SK-N-SH (cell line): ENCODE data around the gene EXOC6B. TPM values are rescaled to one million over a fixed set of nuclear protein-coding genes. Genes with fewer than 3 reads are reported as not detected.

ENCODE experiments used
- CTCF ChIA-PET: fragments of 300-600, 350-600 bp; formaldehyde crosslinking; extraction: SDS; loops from one replicate; lab custom pipeline; 2021; lab: Yijun Ruan, JAX
- POLR2A ChIA-PET: fragments of 350-600 bp; sonication (Branson Sonifier 250); formaldehyde crosslinking; extraction: SDS; loops from one replicate; lab custom pipeline; 2020; ENCODE audit warnings: antibody characterized with exemption, inconsistent platforms; lab: Yijun Ruan, JAX
- DNase-seq: peaks from one replicate; pipeline ENCODE4 v3.0.0; 2012
- H2AFZ ChIP-seq: fragments of 200-600 bp; sonication (generic); 2 replicates; pipeline ENCODE4 v1.8.1; 2016; ENCODE audit warnings: antibody characterized with exemption, mild to moderate bottlenecking, low read depth
- H3F3A ChIP-seq: fragments of 200-600 bp; sonication (generic); replicated peaks from 2 replicates; pipeline ENCODE3; 2016; ENCODE audit warnings: antibody characterized with exemption, mild to moderate bottlenecking; ENCODE audit not compliant: insufficient read depth
- H3K27ac ChIP-seq, 2 experiments: fragments of 200-500 bp in 1 of 2; fragments of 200-600 bp in 1 of 2; sonication (Bioruptor generic) in 1 of 2; sonication (generic), shearing (Covaris generic) in 1 of 2; 2 replicates each; pipeline versions ENCODE4 v1.5.1 to v1.6.1; 2014 to 2016; ENCODE audit warnings: low read depth in 2 of 2, inconsistent platforms in 1 of 2, low read length in 1 of 2, mild to moderate bottlenecking in 1 of 2, mixed read lengths in 1 of 2
- H3K27me3 ChIP-seq: fragments of 200-600 bp; sonication (generic), shearing (Covaris generic); 2 replicates; pipeline ENCODE4 v1.6.1; 2016; ENCODE audit warnings: mixed run types; ENCODE audit not compliant: insufficient read depth
- H3K36me3 ChIP-seq, 2 experiments: fragments of 200-500 bp in 1 of 2; fragments of 200-600 bp in 1 of 2; sonication (Bioruptor generic) in 1 of 2; sonication (generic) in 1 of 2; replicated peaks in 1 of 2; 2 replicates each; pipeline versions ENCODE3 to v1.5.1; 2014 to 2016; ENCODE audit warnings: low read length in 1 of 2, mild to moderate bottlenecking in 1 of 2; ENCODE audit not compliant: insufficient read depth in 2 of 2, control insufficient read depth in 1 of 2
- H3K4me1 ChIP-seq, 2 experiments: fragments of 200-500 bp in 1 of 2; fragments of 200-600 bp in 1 of 2; sonication (Bioruptor generic) in 1 of 2; sonication (generic), shearing (Covaris generic) in 1 of 2; 2 replicates each; pipeline versions ENCODE4 v1.5.1 to v1.6.1; 2014 to 2016; ENCODE audit warnings: low read depth in 1 of 2, low read length in 1 of 2, mixed run types in 1 of 2; ENCODE audit not compliant: insufficient read depth in 2 of 2, control insufficient read depth in 1 of 2
- H3K4me2 ChIP-seq: fragments of 200-600 bp; sonication (generic), shearing (Covaris generic); 2 replicates; pipeline ENCODE4 v1.6.1; 2017; ENCODE audit warnings: mixed run types
- H3K4me3 ChIP-seq, 2 experiments: fragments of 200-500 bp in 1 of 2; fragments of 200-600 bp in 1 of 2; sonication (Bioruptor generic) in 1 of 2; sonication (generic), shearing (Covaris generic) in 1 of 2; 2 replicates each; pipeline versions ENCODE4 v1.5.1 to v1.8.1; 2014 to 2016; ENCODE audit warnings: low read depth in 2 of 2, inconsistent platforms in 1 of 2, low read length in 1 of 2, mild to moderate bottlenecking in 1 of 2, mixed read lengths in 1 of 2, moderate library complexity in 1 of 2
- H3K79me2 ChIP-seq: fragments of 200-600 bp; sonication (generic); 2 replicates; pipeline ENCODE4 v1.8.1; 2017; ENCODE audit warnings: mild to moderate bottlenecking; ENCODE audit not compliant: insufficient read depth
- H3K9ac ChIP-seq: fragments of 200-600 bp; sonication (generic); 2 replicates; pipeline ENCODE4 v1.6.1; 2017; ENCODE audit warnings: mixed run types
- H3K9me2 ChIP-seq: fragments of 200-600 bp; sonication (generic); 2 replicates; pipeline ENCODE4 v1.6.1; 2017; ENCODE audit warnings: mixed run types
- H3K9me3 ChIP-seq: fragments of 200-600 bp; sonication (generic); 2 replicates; pipeline ENCODE4 v1.6.1; 2017; ENCODE audit warnings: mixed run types, mild to moderate bottlenecking, moderate library complexity
- H4K20me1 ChIP-seq: fragments of 200-600 bp; sonication (generic); 2 replicates; pipeline ENCODE4 v1.6.1; 2017; ENCODE audit warnings: mild to moderate bottlenecking, mixed run types; ENCODE audit not compliant: insufficient read depth
- CHD2 ChIP-seq: fragments of 150-350 bp; IDR thresholded peaks from 2 replicates; pipeline ENCODE4 v1.6.1; 2018; ENCODE audit warnings: low read length; ENCODE audit not compliant: partially characterized antibody
- ELF1 ChIP-seq: IDR thresholded peaks from 2 replicates; pipeline ENCODE4 v1.4.0; 2012
- EZH2phosphoT487 ChIP-seq: fragments of 200-600 bp; sonication (generic); IDR thresholded peaks from 2 replicates; pipeline ENCODE4 v1.6.1; 2017; ENCODE audit warnings: low read depth, mixed run types, mild to moderate bottlenecking, antibody characterized with exemption, moderate library complexity, borderline replicate concordance
- FOSL2 ChIP-seq: IDR thresholded peaks from 2 replicates; pipeline ENCODE4 v1.4.0; 2012; ENCODE audit warnings: low read depth, mild to moderate bottlenecking, moderate library complexity, borderline replicate concordance
- GABPA ChIP-seq: IDR thresholded peaks from 2 replicates; pipeline ENCODE4 v1.4.0; 2012; ENCODE audit warnings: low read depth, mild to moderate bottlenecking
- JUND ChIP-seq: IDR thresholded peaks from 2 replicates; pipeline ENCODE4 v1.4.0; 2012
- MXI1 ChIP-seq: IDR thresholded peaks from 2 replicates; pipeline ENCODE4 v1.6.1; 2012; ENCODE audit warnings: mild to moderate bottlenecking, low read depth, low read length, improper control_type of control experiment
- NFIC ChIP-seq: IDR thresholded peaks from 2 replicates; pipeline ENCODE4 v1.4.0; 2012; ENCODE audit warnings: borderline replicate concordance
- RAD21 ChIP-seq: IDR thresholded peaks from 2 replicates; pipeline ENCODE4 v1.6.1; 2012; ENCODE audit warnings: mild to moderate bottlenecking, low read length
- RCOR1 ChIP-seq: fragments of 150-350 bp; IDR thresholded peaks from 2 replicates; pipeline ENCODE4 v1.6.1; 2017; ENCODE audit warnings: antibody characterized with exemption, low read length
- RFX5 ChIP-seq: IDR thresholded peaks from 2 replicates; pipeline ENCODE4 v1.6.1; 2012; ENCODE audit warnings: mild to moderate bottlenecking, improper control_type of control experiment, low read length
- RXRA ChIP-seq: IDR thresholded peaks from 2 replicates; pipeline ENCODE4 v1.4.0; 2012; ENCODE audit warnings: low read depth, mild to moderate bottlenecking, borderline replicate concordance
- SIN3A ChIP-seq: IDR thresholded peaks from 2 replicates; pipeline ENCODE4 v1.6.1; 2012; ENCODE audit warnings: low read depth, mild to moderate bottlenecking, low read length, moderate library complexity, borderline replicate concordance
- TCF12 ChIP-seq: IDR thresholded peaks from 2 replicates; pipeline ENCODE4 v1.4.0; 2012
- TEAD4 ChIP-seq: IDR thresholded peaks from 2 replicates; pipeline ENCODE4 v1.4.0; 2012; ENCODE audit warnings: mild to moderate bottlenecking, borderline replicate concordance; ENCODE audit not compliant: insufficient read depth
- YY1 ChIP-seq: IDR thresholded peaks from 2 replicates; pipeline ENCODE4 v1.4.0; 2012; ENCODE audit warnings: low read depth, mild to moderate bottlenecking
- WGBS: methylation state at CpG from one replicate; pipeline ENCODE4 v1.1.6; 2017; ENCODE audit warnings: low lambda C conversion rate; 5-methylcytosine and 5-hydroxymethylcytosine counted together
- polyA plus RNA-seq, 3 experiments: library from polyadenylated mRNA; depleted of rRNA; stranded (reverse); fragments of >200 nt; gene quantifications; 2 replicates each; pipeline ENCODE4 v1.2.3, GENCODE V29; 2012
- TF ChIP-seq, protein P1 (sequence below): IDR thresholded peaks from 2 replicates; pipeline ENCODE4 v1.4.0; 2012; ENCODE audit warnings: low read depth, borderline replicate concordance
- TF ChIP-seq, protein P2 (sequence below): IDR thresholded peaks from 2 replicates; pipeline ENCODE4 v1.6.1; 2012; ENCODE audit warnings: mild to moderate bottlenecking, low read depth, low read length, moderate library complexity
- TF ChIP-seq, protein P3 (sequence below): IDR thresholded peaks from 2 replicates; pipeline ENCODE4 v1.4.0; 2012; ENCODE audit warnings: low read depth
- TF ChIP-seq, protein P4 (sequence below): fragments of 150-350 bp; IDR thresholded peaks from 2 replicates; pipeline ENCODE4 v1.6.1; 2017; ENCODE audit warnings: antibody characterized with exemption, low read length, low read depth, borderline replicate concordance

Gene EXOC6B
- polyA plus RNA-seq, 1 of the 3 experiments (the other 2 are of a cell fraction): 7.4 TPM

DNA sequence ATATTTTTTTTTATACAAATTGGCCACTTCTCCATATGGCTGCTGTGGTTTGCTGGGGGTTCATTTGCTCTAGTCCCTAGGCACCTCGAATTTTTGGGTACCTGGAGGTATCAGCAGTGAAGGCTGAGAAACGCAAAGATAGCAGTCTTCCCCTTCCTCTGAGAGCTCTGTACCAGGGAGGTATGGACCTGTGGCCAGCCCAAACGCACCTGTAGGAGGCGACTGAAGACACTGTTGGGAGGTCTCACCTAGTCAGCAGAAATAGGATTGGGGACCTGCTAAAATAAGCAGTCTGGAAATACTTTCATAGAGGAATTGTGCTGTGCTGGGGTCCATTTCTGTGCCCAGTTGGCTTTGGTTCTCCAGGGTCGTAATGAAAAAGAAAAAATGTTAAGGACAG, 385.9 kb downstream of the EXOC6B start:
- Histone ChIP-seq H3K36me3 (no peaks in the 10 kb centered on the region), H2AFZ (no peak overlapping the region), H3K27ac (no peak overlapping the region), H3K4me2 (no peak overlapping the region), H3K79me2 (no peaks in the 10 kb centered on the region), H3K4me1 (no peaks in the 10 kb centered on the region), H3K4me3 (no peak overlapping the region), H4K20me1 (no peaks in the 10 kb centered on the region), H3K27me3 (no peaks in the 10 kb centered on the region), H3K9me3 (no peaks in the 10 kb centered on the region), H3K9ac (no peak overlapping the region), H3F3A (no peaks in the 10 kb centered on the region), H3K9me2 (no peaks in the 10 kb centered on the region)
- 73% methylated on average over 5 of the region's 5 CpGs for WGBS
- no peak for DNase-seq
- no peak for TF ChIP-seq TCF12
- no peak for TF ChIP-seq RCOR1
- TF ChIP-seq TEAD4: no peak
- ChIA-PET CTCF (no interaction called here), POLR2A (no interaction called here)

DNA sequence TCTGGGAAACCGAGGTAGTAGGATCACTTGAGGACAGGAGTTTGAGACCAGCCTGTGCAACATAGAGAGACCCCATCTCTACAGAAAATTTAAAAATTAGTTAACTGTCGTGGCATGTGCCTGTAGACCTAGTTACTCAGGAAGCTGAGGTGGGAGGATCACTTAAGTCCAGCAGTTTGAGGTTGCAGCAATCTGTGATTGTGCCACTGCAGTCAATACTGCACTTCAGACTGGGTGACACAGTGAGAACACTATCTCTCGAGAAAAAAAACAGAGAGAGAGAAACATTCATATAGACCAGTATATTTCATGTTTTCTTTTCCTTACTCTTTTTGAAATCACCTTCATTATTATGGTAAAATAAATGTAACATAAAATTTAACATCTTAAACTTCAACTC, 387.5 kb downstream of the EXOC6B start:
- H3K27me3 ChIP-seq: no peaks in the 10 kb centered on the region
- H3K9ac ChIP-seq: no peak overlapping the region
- H3K4me3 ChIP-seq: no peak overlapping the region
- H3K27ac ChIP-seq: no peak overlapping the region
- no peaks in the 10 kb centered on the region for H3K4me1 ChIP-seq
- no peak overlapping the region for H2AFZ ChIP-seq
- ChIA-PET CTCF (interaction anchor here (1.8 kb wide), 1 partner anchor 10 kb away, joined by 4 read pairs; no protein-coding TSS in a partner anchor), POLR2A (no interaction called here)
- H3K4me2 ChIP-seq: no peak overlapping the region
- DNase-seq: no peak
- H3K79me2 ChIP-seq: no peaks in the 10 kb centered on the region
- no peaks in the 10 kb centered on the region for H3F3A ChIP-seq
- H4K20me1 ChIP-seq: no peaks in the 10 kb centered on the region
- H3K36me3 ChIP-seq: no peaks in the 10 kb centered on the region
- 67% methylated on average over 3 of the region's 3 CpGs for WGBS
- H3K9me2 ChIP-seq: no peaks in the 10 kb centered on the region
- TF ChIP-seq, protein P1, sequence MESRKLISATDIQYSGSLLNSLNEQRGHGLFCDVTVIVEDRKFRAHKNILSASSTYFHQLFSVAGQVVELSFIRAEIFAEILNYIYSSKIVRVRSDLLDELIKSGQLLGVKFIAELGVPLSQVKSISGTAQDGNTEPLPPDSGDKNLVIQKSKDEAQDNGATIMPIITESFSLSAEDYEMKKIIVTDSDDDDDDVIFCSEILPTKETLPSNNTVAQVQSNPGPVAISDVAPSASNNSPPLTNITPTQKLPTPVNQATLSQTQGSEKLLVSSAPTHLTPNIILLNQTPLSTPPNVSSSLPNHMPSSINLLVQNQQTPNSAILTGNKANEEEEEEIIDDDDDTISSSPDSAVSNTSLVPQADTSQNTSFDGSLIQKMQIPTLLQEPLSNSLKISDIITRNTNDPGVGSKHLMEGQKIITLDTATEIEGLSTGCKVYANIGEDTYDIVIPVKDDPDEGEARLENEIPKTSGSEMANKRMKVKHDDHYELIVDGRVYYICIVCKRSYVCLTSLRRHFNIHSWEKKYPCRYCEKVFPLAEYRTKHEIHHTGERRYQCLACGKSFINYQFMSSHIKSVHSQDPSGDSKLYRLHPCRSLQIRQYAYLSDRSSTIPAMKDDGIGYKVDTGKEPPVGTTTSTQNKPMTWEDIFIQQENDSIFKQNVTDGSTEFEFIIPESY: no peak
- TF ChIP-seq YY1 (no peak), TCF12 (no peak), JUND (no peak), CHD2 (no peak), SIN3A (no peak), FOSL2 (no peak), GABPA (no peak), RFX5 (no peak), EZH2phosphoT487 (no peak), RAD21 (no peak), MXI1 (no peak), ELF1 (no peak), RXRA (no peak), NFIC (no peak)
- TF ChIP-seq, protein P2, sequence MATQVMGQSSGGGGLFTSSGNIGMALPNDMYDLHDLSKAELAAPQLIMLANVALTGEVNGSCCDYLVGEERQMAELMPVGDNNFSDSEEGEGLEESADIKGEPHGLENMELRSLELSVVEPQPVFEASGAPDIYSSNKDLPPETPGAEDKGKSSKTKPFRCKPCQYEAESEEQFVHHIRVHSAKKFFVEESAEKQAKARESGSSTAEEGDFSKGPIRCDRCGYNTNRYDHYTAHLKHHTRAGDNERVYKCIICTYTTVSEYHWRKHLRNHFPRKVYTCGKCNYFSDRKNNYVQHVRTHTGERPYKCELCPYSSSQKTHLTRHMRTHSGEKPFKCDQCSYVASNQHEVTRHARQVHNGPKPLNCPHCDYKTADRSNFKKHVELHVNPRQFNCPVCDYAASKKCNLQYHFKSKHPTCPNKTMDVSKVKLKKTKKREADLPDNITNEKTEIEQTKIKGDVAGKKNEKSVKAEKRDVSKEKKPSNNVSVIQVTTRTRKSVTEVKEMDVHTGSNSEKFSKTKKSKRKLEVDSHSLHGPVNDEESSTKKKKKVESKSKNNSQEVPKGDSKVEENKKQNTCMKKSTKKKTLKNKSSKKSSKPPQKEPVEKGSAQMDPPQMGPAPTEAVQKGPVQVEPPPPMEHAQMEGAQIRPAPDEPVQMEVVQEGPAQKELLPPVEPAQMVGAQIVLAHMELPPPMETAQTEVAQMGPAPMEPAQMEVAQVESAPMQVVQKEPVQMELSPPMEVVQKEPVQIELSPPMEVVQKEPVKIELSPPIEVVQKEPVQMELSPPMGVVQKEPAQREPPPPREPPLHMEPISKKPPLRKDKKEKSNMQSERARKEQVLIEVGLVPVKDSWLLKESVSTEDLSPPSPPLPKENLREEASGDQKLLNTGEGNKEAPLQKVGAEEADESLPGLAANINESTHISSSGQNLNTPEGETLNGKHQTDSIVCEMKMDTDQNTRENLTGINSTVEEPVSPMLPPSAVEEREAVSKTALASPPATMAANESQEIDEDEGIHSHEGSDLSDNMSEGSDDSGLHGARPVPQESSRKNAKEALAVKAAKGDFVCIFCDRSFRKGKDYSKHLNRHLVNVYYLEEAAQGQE: no peak
- TF ChIP-seq, protein P3, sequence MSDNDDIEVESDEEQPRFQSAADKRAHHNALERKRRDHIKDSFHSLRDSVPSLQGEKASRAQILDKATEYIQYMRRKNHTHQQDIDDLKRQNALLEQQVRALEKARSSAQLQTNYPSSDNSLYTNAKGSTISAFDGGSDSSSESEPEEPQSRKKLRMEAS: no peak
- TF ChIP-seq, protein P4, sequence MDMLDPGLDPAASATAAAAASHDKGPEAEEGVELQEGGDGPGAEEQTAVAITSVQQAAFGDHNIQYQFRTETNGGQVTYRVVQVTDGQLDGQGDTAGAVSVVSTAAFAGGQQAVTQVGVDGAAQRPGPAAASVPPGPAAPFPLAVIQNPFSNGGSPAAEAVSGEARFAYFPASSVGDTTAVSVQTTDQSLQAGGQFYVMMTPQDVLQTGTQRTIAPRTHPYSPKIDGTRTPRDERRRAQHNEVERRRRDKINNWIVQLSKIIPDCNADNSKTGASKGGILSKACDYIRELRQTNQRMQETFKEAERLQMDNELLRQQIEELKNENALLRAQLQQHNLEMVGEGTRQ: no peak
- TF ChIP-seq, all 33 proteins: peak for 0
- no peaks in the 10 kb centered on the region for H3K9me3 ChIP-seq
